Measurements from ENCODE around the gene LPCAT2. TPM values are rescaled to one million over a fixed set of nuclear protein-coding genes. Genes with fewer than 3 reads are reported as not detected.

LPCAT2 gene
- total and polyA plus RNA-seq, 2 of the 8 experiments (the other 6 are each of a cell fraction or from before 2014, with no cell fraction given), result 2.2 to 10.6 TPM

- TF ChIP-seq ATF3 (IDR thresholded peaks at IDR 0.05; ENCODE audit: insufficient read depth, low read depth, low read length) (no peak), SIX5 (IDR thresholded peaks at IDR 0.05; ENCODE audit: low read depth, low read length) (no peak), GABPA (IDR thresholded peaks at IDR 0.05; ENCODE audit: borderline replicate concordance, insufficient read depth, low read length) (no peak)
These were observed 8.3 kb upstream of the LPCAT2 start (continued) for GRCh38 chr16:55500530-55501011.
